Progenitor cell of endocrine pancreas (in vitro differentiated cells): ENCODE data around the gene MYO18A. TPM values are rescaled to one million over a fixed set of nuclear protein-coding genes. Genes with fewer than 3 reads are reported as not detected.

ENCODE experiments used
- DNase-seq: peaks from one replicate; pipeline ENCODE4 v3.0.0; 2021; ENCODE audit warnings: low spot score; ENCODE audit not compliant: unreplicated experiment
- H3K27ac Mint-ChIP-seq: 2 replicates; pipeline ENCODE4 v1.8.0; 2021; ENCODE audit warnings: mild to moderate bottlenecking, moderate library complexity, mixed read lengths
- H3K27me3 Mint-ChIP-seq: 2 replicates; pipeline ENCODE4 v1.8.0; 2021; ENCODE audit warnings: mixed read lengths
- H3K36me3 Mint-ChIP-seq: 2 replicates; pipeline ENCODE4 v1.8.0; 2022; ENCODE audit warnings: mixed read lengths; ENCODE audit not compliant: insufficient read depth
- H3K4me1 Mint-ChIP-seq: 2 replicates; pipeline ENCODE4 v1.8.0; 2021; ENCODE audit warnings: low read depth, mixed read lengths
- H3K4me3 Mint-ChIP-seq: 2 replicates; pipeline ENCODE4 v1.8.0; 2021; ENCODE audit warnings: low read depth, mild to moderate bottlenecking, moderate library complexity, mixed read lengths
- H3K9me3 Mint-ChIP-seq: 2 replicates; pipeline ENCODE4 v1.8.0; 2021; ENCODE audit warnings: low read depth, mixed read lengths
- total RNA-seq: library from RNA; stranded (reverse); gene quantifications from 2 replicates; pipeline ENCODE4 v1.2.1, GENCODE V29; 2021
- TF ChIP-seq, protein P1 (sequence below): fragments of 200-600 bp; sonication (generic); IDR thresholded peaks from one replicate; pipeline ENCODE4 v1.5.0; 2021; ENCODE audit warnings: antibody characterized with exemption, mild to moderate bottlenecking; ENCODE audit not compliant: unreplicated experiment

The MYO18A gene
- total RNA-seq, 1 donor from 2014 or later, result 75.7 TPM

DNA sequence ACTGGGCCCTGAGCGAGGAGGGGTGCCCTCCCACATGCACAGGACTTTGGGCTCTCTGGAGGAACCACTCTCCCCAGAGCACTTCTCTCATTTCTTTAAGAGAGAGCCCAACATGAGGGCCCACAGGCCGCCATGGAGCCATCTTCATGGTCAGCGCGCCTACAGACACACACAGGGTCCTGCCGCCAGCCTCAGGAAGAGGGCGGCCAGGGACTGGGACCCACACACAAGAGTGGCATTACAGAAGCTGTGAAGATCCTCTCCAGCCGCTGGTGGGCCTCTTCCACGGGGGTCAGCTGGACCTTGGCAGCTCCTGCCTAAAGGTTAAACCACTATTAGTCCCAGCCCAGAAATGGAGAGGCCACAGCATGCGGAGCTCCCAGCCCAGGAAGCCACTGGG, 54.5 kb downstream of the MYO18A start:
- H3K36me3 Mint-ChIP-seq, result no peaks in the 10 kb centered on the region
- no peak overlapping the region for H3K4me3 Mint-ChIP-seq
- peaks cover 3% of the 10 kb centered on the region for H3K4me1 Mint-ChIP-seq
- TF ChIP-seq, protein P1, sequence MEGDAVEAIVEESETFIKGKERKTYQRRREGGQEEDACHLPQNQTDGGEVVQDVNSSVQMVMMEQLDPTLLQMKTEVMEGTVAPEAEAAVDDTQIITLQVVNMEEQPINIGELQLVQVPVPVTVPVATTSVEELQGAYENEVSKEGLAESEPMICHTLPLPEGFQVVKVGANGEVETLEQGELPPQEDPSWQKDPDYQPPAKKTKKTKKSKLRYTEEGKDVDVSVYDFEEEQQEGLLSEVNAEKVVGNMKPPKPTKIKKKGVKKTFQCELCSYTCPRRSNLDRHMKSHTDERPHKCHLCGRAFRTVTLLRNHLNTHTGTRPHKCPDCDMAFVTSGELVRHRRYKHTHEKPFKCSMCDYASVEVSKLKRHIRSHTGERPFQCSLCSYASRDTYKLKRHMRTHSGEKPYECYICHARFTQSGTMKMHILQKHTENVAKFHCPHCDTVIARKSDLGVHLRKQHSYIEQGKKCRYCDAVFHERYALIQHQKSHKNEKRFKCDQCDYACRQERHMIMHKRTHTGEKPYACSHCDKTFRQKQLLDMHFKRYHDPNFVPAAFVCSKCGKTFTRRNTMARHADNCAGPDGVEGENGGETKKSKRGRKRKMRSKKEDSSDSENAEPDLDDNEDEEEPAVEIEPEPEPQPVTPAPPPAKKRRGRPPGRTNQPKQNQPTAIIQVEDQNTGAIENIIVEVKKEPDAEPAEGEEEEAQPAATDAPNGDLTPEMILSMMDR, result no peak
- DNase-seq, result no peak
- H3K27ac Mint-ChIP-seq, result no peak overlapping the region
- H3K27me3 Mint-ChIP-seq, result no peaks in the 10 kb centered on the region
- H3K9me3 Mint-ChIP-seq, result no peaks in the 10 kb centered on the region

DNA sequence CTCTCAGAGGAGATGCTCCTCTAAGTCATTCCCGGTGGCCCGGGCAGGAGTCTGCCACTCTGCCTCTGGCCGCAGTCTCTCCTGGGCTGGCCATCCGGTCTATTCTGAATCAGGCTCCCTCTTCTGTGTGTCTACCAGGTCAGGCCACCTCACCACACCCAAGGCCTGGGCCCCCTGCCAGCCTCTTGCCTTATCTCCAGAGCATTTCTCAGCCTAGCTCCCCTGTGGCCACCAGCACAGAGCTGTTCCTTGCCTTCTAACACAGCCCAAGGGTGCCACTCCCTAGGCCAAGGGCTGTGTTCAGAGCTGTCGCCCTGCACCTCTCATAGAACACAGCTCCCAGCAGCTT, 55.3 kb downstream of the MYO18A start:
- H3K36me3 Mint-ChIP-seq, result no peaks in the 10 kb centered on the region
- H3K27ac Mint-ChIP-seq, result peak overlapping the region; percentile 87
- no peaks in the 10 kb centered on the region for H3K27me3 Mint-ChIP-seq
- TF ChIP-seq, protein P1, result no peak
- H3K4me1 Mint-ChIP-seq, result peaks cover 2% of the 10 kb centered on the region
- no peak for DNase-seq
- H3K4me3 Mint-ChIP-seq, result no peak overlapping the region
- no peaks in the 10 kb centered on the region for H3K9me3 Mint-ChIP-seq

DNA sequence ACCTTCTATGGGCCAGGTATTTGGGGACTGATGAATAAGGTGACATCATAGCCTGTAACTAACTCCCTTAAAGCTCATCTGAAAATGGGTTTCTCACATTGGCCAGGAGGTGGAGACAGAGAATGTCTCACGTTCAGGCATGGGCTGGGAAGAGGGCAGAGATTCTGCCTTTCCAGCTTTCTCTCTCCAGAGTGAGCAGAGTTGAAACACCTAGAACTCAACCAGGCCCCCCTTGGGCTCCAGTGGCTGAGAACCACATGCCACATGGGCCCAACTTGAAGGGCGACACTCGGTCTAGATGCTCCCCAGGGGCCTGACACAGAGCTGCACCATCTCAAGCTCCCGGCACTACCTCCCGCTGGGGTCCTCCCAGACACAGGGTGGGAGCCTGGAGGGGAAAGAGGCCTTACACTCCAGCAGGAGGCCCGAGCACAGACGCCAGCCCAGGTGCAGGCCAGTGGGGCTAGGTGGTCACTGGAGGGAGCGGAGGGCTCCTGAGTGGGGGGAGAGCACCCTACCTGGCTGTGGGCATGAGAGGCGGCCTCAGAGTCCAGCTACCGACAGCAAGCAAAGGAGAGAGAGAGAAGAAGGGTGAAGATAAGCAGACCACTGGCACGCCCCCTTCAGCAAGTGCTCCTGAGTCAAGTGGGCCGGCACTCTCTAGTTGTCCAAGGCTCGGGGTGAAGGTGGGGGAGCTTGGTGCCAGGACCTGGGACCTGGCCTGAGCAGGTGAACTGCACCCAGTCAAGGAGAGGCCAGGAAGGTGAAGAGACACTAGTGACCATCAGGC, 55.9 kb downstream of the MYO18A start:
- TF ChIP-seq, protein P1, result peak; percentile 63
- no peaks in the 10 kb centered on the region for H3K9me3 Mint-ChIP-seq
- H3K27me3 Mint-ChIP-seq, result no peaks in the 10 kb centered on the region
- peaks cover 2% of the 10 kb centered on the region for H3K4me1 Mint-ChIP-seq
- peaks cover 2% of the 10 kb centered on the region for H3K36me3 Mint-ChIP-seq
- no peak overlapping the region for H3K4me3 Mint-ChIP-seq
- no peak overlapping the region for H3K27ac Mint-ChIP-seq
- no peak for DNase-seq

DNA sequence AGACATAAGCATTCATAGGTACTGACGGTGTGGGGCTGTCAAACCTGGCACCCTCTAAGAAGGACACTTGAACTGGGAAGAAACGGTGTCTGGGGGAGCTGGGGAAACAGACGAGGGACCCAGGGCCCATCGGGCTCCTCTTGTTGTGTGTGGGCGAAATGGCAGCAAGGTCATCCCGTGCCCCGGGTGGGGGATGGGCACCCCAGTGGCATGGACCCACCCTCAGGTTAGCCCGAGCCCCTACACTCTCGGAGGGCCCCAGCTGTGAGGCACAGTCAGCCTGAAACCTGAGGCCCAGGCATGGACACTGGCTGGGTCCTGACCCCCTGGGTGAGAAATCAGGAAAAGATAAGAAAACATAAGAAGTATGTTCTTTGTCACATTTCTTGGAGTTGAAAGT, 57.1 kb downstream of the MYO18A start:
- Mint-ChIP-seq H3K27me3 (no peaks in the 10 kb centered on the region), H3K4me3 (no peak overlapping the region), H3K36me3 (peaks cover 2% of the 10 kb centered on the region), H3K4me1 (peaks cover 2% of the 10 kb centered on the region), H3K27ac (no peak overlapping the region), H3K9me3 (no peaks in the 10 kb centered on the region)
- DNase-seq, result no peak
- TF ChIP-seq, protein P1, result no peak

DNA sequence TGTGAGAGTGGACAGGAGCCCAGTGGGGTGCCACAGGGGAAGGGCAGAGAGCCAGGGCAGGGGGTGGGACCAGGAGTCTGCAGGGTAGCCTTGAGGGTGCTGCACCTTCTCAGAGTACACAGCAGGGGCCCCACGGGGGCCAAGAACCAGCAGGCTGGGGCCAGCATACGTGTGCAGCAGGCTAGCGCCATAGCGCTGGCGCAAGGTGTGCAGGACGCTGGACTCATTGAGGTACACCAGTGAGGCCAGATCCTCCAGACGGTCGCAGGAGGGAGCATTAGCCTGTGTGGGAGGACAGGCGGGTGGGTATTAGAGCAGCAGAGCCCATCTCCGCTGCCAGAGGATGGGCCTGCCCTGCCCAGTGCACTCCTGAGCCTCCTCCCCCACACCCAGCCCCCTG, 58.8 kb downstream of the MYO18A start:
- Mint-ChIP-seq H3K27ac (no peak overlapping the region), H3K9me3 (no peaks in the 10 kb centered on the region), H3K36me3 (peaks cover 3% of the 10 kb centered on the region), H3K4me3 (no peak overlapping the region), H3K4me1 (peaks cover 6% of the 10 kb centered on the region), H3K27me3 (no peaks in the 10 kb centered on the region)
- DNase-seq, result no peak
- TF ChIP-seq, protein P1, result no peak
